PC-3 (cell line): Measurements from ENCODE around the gene TSBP1. TPM values are rescaled to one million over a fixed set of nuclear protein-coding genes. Genes with fewer than 3 reads are reported as not detected.
"Not testable (repeated sequence)": the region's sequence is repeated elsewhere in the genome, so short reads cannot be mapped to it uniquely, and the experiment has no call there.

Experiments
- ATAC-seq: fragments of 200-7000 bp; cut with Tn5 transposase; 2 replicates; pipeline ENCODE4 v1.9.1; 2020; ENCODE audit warnings: mild to moderate bottlenecking, moderate library complexity
- BruUV-seq: library from RNA; stranded (reverse); fragments of 400-500 nt; replicated peaks from 2 replicates; lab custom pipeline; 2021; lab: Mats Ljungman, UMichigan
- CTCF ChIA-PET: fragments of 300-600 bp; sonication (Branson Sonifier 250); formaldehyde crosslinking; loops from one replicate; lab custom pipeline; 2022; ENCODE audit warnings: antibody characterized with exemption; lab: Charles Lee
- POLR2A ChIA-PET: fragments of 300-600 bp; sonication (Branson Sonifier 250); formaldehyde crosslinking; loops from one replicate; lab custom pipeline; 2022; ENCODE audit warnings: antibody characterized with exemption; ENCODE audit not compliant: unreplicated experiment; lab: Charles Lee
- DNase-seq: peaks from one replicate; pipeline ENCODE4 v3.0.0-alpha.2; 2015
- H2AFZ ChIP-seq: fragments of 300-600 bp; sonication (generic); 2 replicates; pipeline ENCODE4 v1.6.0; 2016; ENCODE audit warnings: antibody characterized with exemption, low read length
- H3F3A ChIP-seq: fragments of 300-600 bp; sonication (generic); one replicate; pipeline ENCODE4 v1.6.0; 2017; ENCODE audit warnings: antibody characterized with exemption, low read length, control low read depth, mild to moderate bottlenecking; ENCODE audit not compliant: unreplicated experiment
- H3K27ac ChIP-seq: fragments of 300-600 bp; sonication (generic); 2 replicates; pipeline ENCODE4 v1.5.1; 2016; ENCODE audit warnings: mild to moderate bottlenecking, low read length
- H3K27me3 ChIP-seq: fragments of 300-600 bp; sonication (generic); 2 replicates; pipeline ENCODE4 v1.6.1; 2016; ENCODE audit warnings: low read length, mixed read lengths
- H3K36me3 ChIP-seq: fragments of 300-600 bp; sonication (generic); 2 replicates; pipeline ENCODE4 v1.6.1; 2016; ENCODE audit warnings: low read depth, mixed run types, low read length, mixed read lengths
- H3K4me1 ChIP-seq: fragments of 300-600 bp; sonication (generic); 2 replicates; pipeline ENCODE4 v1.5.1; 2016; ENCODE audit warnings: low read length; ENCODE audit not compliant: insufficient read depth
- H3K4me2 ChIP-seq: fragments of 300-600 bp; sonication (generic); 2 replicates; pipeline ENCODE4 v1.6.0; 2016; ENCODE audit warnings: low read length
- H3K4me3 ChIP-seq: fragments of 300-600 bp; sonication (generic); 2 replicates; pipeline ENCODE4 v1.5.1; 2016; ENCODE audit warnings: mild to moderate bottlenecking, low read length, mixed read lengths
- H3K79me2 ChIP-seq: fragments of 300-600 bp; sonication (generic); 2 replicates; pipeline ENCODE4 v1.6.1; 2017; ENCODE audit warnings: low read length, mixed read lengths
- H3K9ac ChIP-seq: fragments of 300-600 bp; sonication (generic); 2 replicates; pipeline ENCODE4 v1.6.0; 2016; ENCODE audit warnings: mild to moderate bottlenecking, low read length
- H3K9me2 ChIP-seq: fragments of 300-600 bp; sonication (generic); replicated peaks from 2 replicates; pipeline ENCODE4 v1.6.1; 2016; ENCODE audit warnings: mixed run types, low read length, mixed read lengths
- H3K9me3 ChIP-seq: fragments of 300-600 bp; sonication (generic); 2 replicates; pipeline ENCODE4 v1.6.1; 2016; ENCODE audit warnings: low read length, mixed read lengths
- H4K20me1 ChIP-seq: fragments of 300-600 bp; sonication (generic); 2 replicates; pipeline ENCODE4 v1.6.1; 2016; ENCODE audit warnings: low read length, mixed read lengths
- CTCF ChIP-seq: fragments of 300-600 bp; sonication (generic); conservative IDR thresholded peaks from 2 replicates; pipeline ENCODE4 v1.5.1; 2017; ENCODE audit warnings: antibody characterized with exemption, low read depth, mild to moderate bottlenecking, low read length
- EZH2 ChIP-seq: fragments of 300-600 bp; sonication (generic); IDR thresholded peaks from one replicate; pipeline ENCODE4 v1.6.1; 2017; ENCODE audit warnings: antibody characterized with exemption, mild to moderate bottlenecking, low read length; ENCODE audit not compliant: unreplicated experiment
- EZH2phosphoT487 ChIP-seq: fragments of 300-600 bp; sonication (generic); IDR thresholded peaks from 2 replicates; pipeline ENCODE4 v1.6.1; 2018; ENCODE audit warnings: mild to moderate bottlenecking, antibody characterized with exemption, low read length, borderline replicate concordance
- intact Hi-C: fragments of 100-400 bp; cut with micrococcal nuclease; formaldehyde crosslinking; loops from 2 replicates; pipeline ENCODE4 v1.9.0; 2023
- total RNA-seq: library from RNA; depleted of rRNA; stranded (reverse); fragments of >200 nt; gene quantifications from 2 replicates; pipeline ENCODE4 v1.2.3, GENCODE V29; 2014

TSBP1 gene
- total RNA-seq, 1 experiment from 2014 or later: not detected

GRCh38 chr6:32267035-32267434, 104.7 kb downstream of the TSBP1 start:
- H3K27me3 ChIP-seq: no peaks in the 10 kb centered on the region
- H3K9me2 ChIP-seq: no peaks in the 10 kb centered on the region
- DNase-seq: no peak
- no peaks in the 10 kb centered on the region for H3K9me3 ChIP-seq
- H3K36me3 ChIP-seq: no peaks in the 10 kb centered on the region
- intact Hi-C loops: no loop called here
- TF ChIP-seq EZH2: no peak
- no peak for TF ChIP-seq EZH2phosphoT487
- TF ChIP-seq CTCF: no peak
- H3K27ac ChIP-seq: no peak overlapping the region
- H2AFZ ChIP-seq: no peak overlapping the region
- H3F3A ChIP-seq: no peaks in the 10 kb centered on the region
- H4K20me1 ChIP-seq: no peaks in the 10 kb centered on the region
- H3K4me1 ChIP-seq: no peaks in the 10 kb centered on the region; the same call in 1 of the 2 replicates
- H3K4me2 ChIP-seq: no peak overlapping the region
- CTCF ChIA-PET: no interaction called here
- H3K9ac ChIP-seq: no peak overlapping the region
- no peak overlapping the region for H3K4me3 ChIP-seq
- POLR2A ChIA-PET: no interaction called here
- no TSS peak for BruUV-seq
- no peaks in the 10 kb centered on the region for H3K79me2 ChIP-seq
- ATAC-seq: no peak

DNA sequence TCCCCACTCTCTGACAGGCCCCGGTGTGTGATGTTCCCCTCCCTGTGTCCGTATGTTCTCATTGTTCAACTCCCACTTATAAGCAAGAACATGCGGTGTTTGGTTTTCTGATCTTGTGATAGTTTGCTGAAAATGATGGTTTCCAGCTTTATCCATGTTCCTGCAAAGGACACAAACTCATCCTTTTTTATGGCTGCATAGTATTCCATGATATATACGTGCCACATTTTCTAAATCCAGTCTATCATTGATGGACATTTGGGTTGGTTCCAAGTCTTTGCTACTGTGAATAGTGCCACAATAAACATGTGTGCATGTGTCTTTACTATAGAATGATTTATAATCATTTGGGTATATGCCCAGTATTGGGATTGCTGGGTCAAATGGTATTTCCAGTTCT, 114.4 kb downstream of the TSBP1 start:
- ATAC-seq, H3K9ac ChIP-seq, DNase-seq, H3K36me3 ChIP-seq, H4K20me1 ChIP-seq, H3K4me2 ChIP-seq, H3K4me1 ChIP-seq, H3K27me3 ChIP-seq, H3K27ac ChIP-seq, H3K9me3 ChIP-seq, H2AFZ ChIP-seq, H3K79me2 ChIP-seq, H3K9me2 ChIP-seq, H3F3A ChIP-seq, POLR2A ChIA-PET, CTCF ChIA-PET, H3K4me3 ChIP-seq, BruUV-seq, intact Hi-C loops: not testable (repeated sequence)

GRCh38 chr6:32255199-32256153, 116.2 kb downstream of the TSBP1 start:
- intact Hi-C loops: no loop called here
- DNase-seq (no peak), ATAC-seq (no peak)
- Histone ChIP-seq H3K36me3 (no peaks in the 10 kb centered on the region), H3F3A (no peaks in the 10 kb centered on the region), H3K9me2 (no peaks in the 10 kb centered on the region), H3K4me1 (no peaks in the 10 kb centered on the region), H3K9me3 (no peaks in the 10 kb centered on the region), H3K27ac (no peak overlapping the region), H3K79me2 (no peaks in the 10 kb centered on the region), H4K20me1 (no peaks in the 10 kb centered on the region), H3K9ac (no peak overlapping the region), H3K27me3 (no peaks in the 10 kb centered on the region), H3K4me3 (no peak overlapping the region), H2AFZ (no peak overlapping the region), H3K4me2 (no peak overlapping the region)
- TF ChIP-seq EZH2phosphoT487 (no peak), CTCF (no peak)
- CTCF ChIA-PET: interaction anchor here (0.6 kb wide), 1 partner anchor 515 kb away, joined by 3 read pairs; no protein-coding TSS in a partner anchor
- POLR2A ChIA-PET: no interaction called here
- no TSS peak for BruUV-seq
